ENCODE results near the gene HAND1. TPM values are rescaled to one million over a fixed set of nuclear protein-coding genes. Genes with fewer than 3 reads are reported as not detected.

The HAND1 gene
- total RNA-seq, 2 experiments from 2014 or later = not detected

DNA sequence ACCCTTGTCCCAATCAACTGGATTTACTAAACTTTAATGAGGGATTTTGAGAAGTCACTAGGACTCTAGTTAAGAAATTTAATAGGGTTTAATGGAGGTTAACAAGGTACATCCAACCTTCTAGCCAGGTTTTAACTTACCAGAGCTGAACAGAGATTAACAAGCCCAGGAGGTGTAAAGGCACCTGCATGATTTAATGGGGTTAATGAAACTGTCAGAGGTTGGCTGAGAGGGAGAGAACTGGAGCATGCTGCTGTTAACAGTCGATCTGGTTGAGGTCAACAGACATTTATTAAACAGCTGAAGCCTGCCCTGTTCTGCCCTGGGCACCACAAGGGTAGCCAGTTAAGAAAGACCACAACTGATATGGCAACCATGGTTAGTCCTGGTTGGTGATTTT is 13.6 kb downstream of the HAND1 start:
- peaks cover 21% of the 10 kb centered on the region for H3K36me3 Mint-ChIP-seq (ENCODE audit: low read depth)
- CTCF ChIA-PET = no interaction called here
- intact Hi-C loops (cut with DNase I, micrococcal nuclease) = loop anchor here in 1 of 2 experiments (10.0 kb wide), 2 partner anchors 140 to 680 kb away; no protein-coding TSS in a partner anchor
- no peak for ATAC-seq (ENCODE audit: poor library complexity)
- H3K36me3 ChIP-seq (ENCODE audit: insufficient read depth, low read length) = peaks cover 11% of the 10 kb centered on the region
- H3K27ac ChIP-seq (ENCODE audit: low read depth in 1 of 2, low read length in 2 of 2) = no peak overlapping the region
- no peak for TF ChIP-seq CTCF (IDR thresholded peaks at IDR 0.05)
- H3K9me3 Mint-ChIP-seq = no peaks in the 10 kb centered on the region
- peaks cover 3 to 6% of the 10 kb centered on the region in 2 experiments for H3K27me3 ChIP-seq (ENCODE audit: control insufficient read depth in 1 of 2, insufficient read depth in 2 of 2, low read length in 2 of 2)
- no peak for DNase-seq
- H3K27me3 Mint-ChIP-seq = peaks cover 16% of the 10 kb centered on the region
- no peak overlapping the region for H3K27ac Mint-ChIP-seq
- H3K4me1 ChIP-seq (ENCODE audit: insufficient read depth, low read length) = peaks cover 5% of the 10 kb centered on the region
- no peaks in the 10 kb centered on the region for H3K9me3 ChIP-seq (ENCODE audit: control insufficient read depth in 1 of 2, insufficient read depth in 1 of 2, low read length in 2 of 2)
- POLR2A ChIA-PET = interaction anchor here (0.8 kb wide), 1 partner anchor 9 kb away, joined by 3 read pairs; no protein-coding TSS in a partner anchor
- no peak overlapping the region for H3K4me3 ChIP-seq (ENCODE audit: low read length)
- no peak overlapping the region for H3K4me3 Mint-ChIP-seq
- no peaks in the 10 kb centered on the region for H3K4me1 Mint-ChIP-seq (ENCODE audit: low read depth)

DNA sequence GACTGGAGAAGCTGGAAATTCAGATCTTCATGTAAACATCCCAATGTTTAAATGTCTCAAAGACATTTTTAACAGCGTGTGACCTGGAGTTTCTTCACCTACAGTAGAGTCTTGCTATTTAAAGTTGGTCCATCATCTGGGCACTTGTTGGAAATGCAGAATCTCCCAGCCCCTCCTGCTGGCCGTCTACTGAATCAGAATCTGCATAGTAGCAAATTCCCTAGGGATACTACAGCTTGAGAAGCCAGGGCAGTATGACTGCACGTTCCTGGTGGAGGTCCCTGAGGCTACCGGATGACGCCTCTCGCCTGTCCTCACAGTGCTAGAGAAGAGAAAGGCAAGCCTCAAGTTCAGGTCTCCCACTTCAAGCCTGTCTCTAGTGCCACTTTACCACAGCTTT is 16.5 kb downstream of the HAND1 start:
- no peaks in the 10 kb centered on the region for H3K27me3 ChIP-seq (ENCODE audit: control insufficient read depth in 1 of 2, insufficient read depth in 2 of 2, low read length in 2 of 2)
- Mint-ChIP-seq H3K4me3 (no peak overlapping the region), H3K9me3 (no peaks in the 10 kb centered on the region), H3K36me3 (ENCODE audit: low read depth) (peaks cover 49% of the 10 kb centered on the region), H3K4me1 (ENCODE audit: low read depth) (no peaks in the 10 kb centered on the region), H3K27ac (no peak overlapping the region), H3K27me3 (no peaks in the 10 kb centered on the region)
- peaks cover 36% of the 10 kb centered on the region for H3K36me3 ChIP-seq (ENCODE audit: insufficient read depth, low read length)
- DNase-seq (no peak), ATAC-seq (ENCODE audit: poor library complexity) (no peak)
- intact Hi-C loops (cut with DNase I, micrococcal nuclease) = loop anchor here in 1 of 2 experiments (10.0 kb wide), 2 partner anchors 143 to 683 kb away; no protein-coding TSS in a partner anchor
- no peaks in the 10 kb centered on the region for H3K9me3 ChIP-seq (ENCODE audit: control insufficient read depth in 1 of 2, insufficient read depth in 1 of 2, low read length in 2 of 2)
- H3K4me3 ChIP-seq (ENCODE audit: low read length) = no peak overlapping the region
- ChIA-PET CTCF (no interaction called here), POLR2A (no interaction called here)
- no peak for TF ChIP-seq CTCF (IDR thresholded peaks at IDR 0.05)
- no peaks in the 10 kb centered on the region for H3K4me1 ChIP-seq (ENCODE audit: insufficient read depth, low read length)
- no peak overlapping the region for H3K27ac ChIP-seq (ENCODE audit: low read depth in 1 of 2, low read length in 2 of 2)

- intact Hi-C loops (cut with DNase I, micrococcal nuclease) = loop anchor here in 1 of 2 experiments (10.0 kb wide), 2 partner anchors 145 to 685 kb away; no protein-coding TSS in a partner anchor
- Mint-ChIP-seq H3K4me1 (ENCODE audit: low read depth) (no peaks in the 10 kb centered on the region), H3K4me3 (no peak overlapping the region), H3K36me3 (ENCODE audit: low read depth) (peaks cover 63% of the 10 kb centered on the region), H3K9me3 (no peaks in the 10 kb centered on the region), H3K27me3 (no peaks in the 10 kb centered on the region), H3K27ac (no peak overlapping the region)
- ATAC-seq (ENCODE audit: poor library complexity) (no peak), DNase-seq (no peak)
- POLR2A ChIA-PET = no interaction called here
- peaks cover 50% of the 10 kb centered on the region for H3K36me3 ChIP-seq (ENCODE audit: insufficient read depth, low read length)
- CTCF ChIA-PET = no interaction called here
- no peaks in the 10 kb centered on the region for H3K9me3 ChIP-seq (ENCODE audit: control insufficient read depth in 1 of 2, insufficient read depth in 1 of 2, low read length in 2 of 2)
- no peak overlapping the region for H3K27ac ChIP-seq (ENCODE audit: low read depth in 1 of 2, low read length in 2 of 2)
- no peak for TF ChIP-seq CTCF (IDR thresholded peaks at IDR 0.05)
- H3K4me1 ChIP-seq (ENCODE audit: insufficient read depth, low read length) = no peaks in the 10 kb centered on the region
- H3K4me3 ChIP-seq (ENCODE audit: low read length) = no peak overlapping the region
- H3K27me3 ChIP-seq (ENCODE audit: control insufficient read depth in 1 of 2, insufficient read depth in 2 of 2, low read length in 2 of 2) = no peaks in the 10 kb centered on the region
Measured at GRCh38 chr5:154460172-154460571, 17.9 kb downstream of the HAND1 start.

All from CD4-positive, alpha-beta T cell (primary cell).